MCF 10A (cell line): Measurements from ENCODE around the gene MYLK. TPM values are rescaled to one million over a fixed set of nuclear protein-coding genes. Genes with fewer than 3 reads are reported as not detected.
A peak's percentile ranks its signal among the peaks of the same experiment; 100 is the strongest.

Experiments used
- Bru-seq: library from RNA; stranded (reverse); fragments of 400-500 nt; gene quantifications from one replicate; lab custom pipeline; 2021; lab: Mats Ljungman, UMichigan
- BruChase-seq, 2 experiments: library from RNA; stranded (reverse); fragments of 400-500 nt; gene quantifications; one replicate each; lab custom pipeline; 2021; lab: Mats Ljungman, UMichigan
- BruUV-seq: library from RNA; stranded (reverse); fragments of 400-500 nt; replicated peaks from 2 replicates; lab custom pipeline; 2021; lab: Mats Ljungman, UMichigan
- CTCF ChIA-PET: fragments of 300-600 bp; sonication (Branson Sonifier 250); formaldehyde crosslinking; extraction: SDS; loops from one replicate; lab custom pipeline; 2021; ENCODE audit warnings: antibody characterized with exemption, inconsistent platforms; lab: Yijun Ruan, JAX
- POLR2A ChIA-PET: fragments of 300-600, 350-650 bp; sonication (Branson Sonifier 250); formaldehyde crosslinking; extraction: SDS; loops from one replicate; lab custom pipeline; 2020; ENCODE audit warnings: antibody characterized with exemption, inconsistent platforms; lab: Yijun Ruan, JAX
- DNase-seq: peaks from one replicate; pipeline ENCODE4 v3.0.0-alpha.2; 2018; ENCODE audit not compliant: unreplicated experiment
- H3K27ac Mint-ChIP-seq: one replicate; pipeline ENCODE4 v1.8.0; 2022; ENCODE audit warnings: mild to moderate bottlenecking, low read depth, mixed read lengths; ENCODE audit not compliant: unreplicated experiment
- H3K27me3 Mint-ChIP-seq: one replicate; pipeline ENCODE4 v1.8.0; 2022; ENCODE audit warnings: mixed read lengths; ENCODE audit not compliant: insufficient read depth, unreplicated experiment
- H3K36me3 Mint-ChIP-seq: one replicate; pipeline ENCODE4 v1.8.0; 2022; ENCODE audit warnings: mild to moderate bottlenecking, moderate library complexity, mixed read lengths; ENCODE audit not compliant: insufficient read depth, unreplicated experiment
- H3K4me1 Mint-ChIP-seq: one replicate; pipeline ENCODE4 v1.8.0; 2022; ENCODE audit warnings: mixed read lengths; ENCODE audit not compliant: insufficient read depth, unreplicated experiment
- H3K4me3 Mint-ChIP-seq: one replicate; pipeline ENCODE4 v1.8.0; 2022; ENCODE audit warnings: mild to moderate bottlenecking, moderate library complexity, mixed read lengths; ENCODE audit not compliant: unreplicated experiment
- H3K9me3 Mint-ChIP-seq: one replicate; pipeline ENCODE4 v1.8.0; 2022; ENCODE audit warnings: mixed read lengths; ENCODE audit not compliant: unreplicated experiment
- intact Hi-C: fragments of 100-400 bp; cut with micrococcal nuclease; formaldehyde crosslinking; loops from 2 replicates; pipeline ENCODE4 v1.14.1; 2022
- long read RNA-seq: library from polyadenylated mRNA; stranded (forward); transcript quantifications from one replicate; pipeline ENCODE4 v2.0.0, GENCODE V29; 2022
- total RNA-seq: library from RNA; stranded (reverse); gene quantifications from 2 replicates; pipeline ENCODE4 v1.2.3, GENCODE V29; 2022
- TF ChIP-seq, protein P1 (sequence below): fragments of 200-600 bp; IDR thresholded peaks from one replicate; pipeline ENCODE4 v1.8.0; 2022; ENCODE audit warnings: antibody characterized with exemption, mild to moderate bottlenecking; ENCODE audit not compliant: unreplicated experiment

Gene MYLK, protein sequence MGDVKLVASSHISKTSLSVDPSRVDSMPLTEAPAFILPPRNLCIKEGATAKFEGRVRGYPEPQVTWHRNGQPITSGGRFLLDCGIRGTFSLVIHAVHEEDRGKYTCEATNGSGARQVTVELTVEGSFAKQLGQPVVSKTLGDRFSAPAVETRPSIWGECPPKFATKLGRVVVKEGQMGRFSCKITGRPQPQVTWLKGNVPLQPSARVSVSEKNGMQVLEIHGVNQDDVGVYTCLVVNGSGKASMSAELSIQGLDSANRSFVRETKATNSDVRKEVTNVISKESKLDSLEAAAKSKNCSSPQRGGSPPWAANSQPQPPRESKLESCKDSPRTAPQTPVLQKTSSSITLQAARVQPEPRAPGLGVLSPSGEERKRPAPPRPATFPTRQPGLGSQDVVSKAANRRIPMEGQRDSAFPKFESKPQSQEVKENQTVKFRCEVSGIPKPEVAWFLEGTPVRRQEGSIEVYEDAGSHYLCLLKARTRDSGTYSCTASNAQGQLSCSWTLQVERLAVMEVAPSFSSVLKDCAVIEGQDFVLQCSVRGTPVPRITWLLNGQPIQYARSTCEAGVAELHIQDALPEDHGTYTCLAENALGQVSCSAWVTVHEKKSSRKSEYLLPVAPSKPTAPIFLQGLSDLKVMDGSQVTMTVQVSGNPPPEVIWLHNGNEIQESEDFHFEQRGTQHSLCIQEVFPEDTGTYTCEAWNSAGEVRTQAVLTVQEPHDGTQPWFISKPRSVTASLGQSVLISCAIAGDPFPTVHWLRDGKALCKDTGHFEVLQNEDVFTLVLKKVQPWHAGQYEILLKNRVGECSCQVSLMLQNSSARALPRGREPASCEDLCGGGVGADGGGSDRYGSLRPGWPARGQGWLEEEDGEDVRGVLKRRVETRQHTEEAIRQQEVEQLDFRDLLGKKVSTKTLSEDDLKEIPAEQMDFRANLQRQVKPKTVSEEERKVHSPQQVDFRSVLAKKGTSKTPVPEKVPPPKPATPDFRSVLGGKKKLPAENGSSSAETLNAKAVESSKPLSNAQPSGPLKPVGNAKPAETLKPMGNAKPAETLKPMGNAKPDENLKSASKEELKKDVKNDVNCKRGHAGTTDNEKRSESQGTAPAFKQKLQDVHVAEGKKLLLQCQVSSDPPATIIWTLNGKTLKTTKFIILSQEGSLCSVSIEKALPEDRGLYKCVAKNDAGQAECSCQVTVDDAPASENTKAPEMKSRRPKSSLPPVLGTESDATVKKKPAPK (N-terminal part only)
- total RNA-seq (1.3 and 2.3 TPM in 2 replicates), Bru-seq, nascent RNA (percentile 24 among the genes with signal in this experiment), BruChase-seq, experiment 1, labeled RNA remaining after a 6-hour chase (percentile 26 among the genes with signal in this experiment), BruChase-seq, experiment 2, labeled RNA remaining after a 2-hour chase (percentile 24 among the genes with signal in this experiment)
- long read RNA-seq, partial matches to known transcripts = 1 of 1 reads
- long read RNA-seq, other reads (novel, unspliced or antisense) = 0 of 1 reads

DNA sequence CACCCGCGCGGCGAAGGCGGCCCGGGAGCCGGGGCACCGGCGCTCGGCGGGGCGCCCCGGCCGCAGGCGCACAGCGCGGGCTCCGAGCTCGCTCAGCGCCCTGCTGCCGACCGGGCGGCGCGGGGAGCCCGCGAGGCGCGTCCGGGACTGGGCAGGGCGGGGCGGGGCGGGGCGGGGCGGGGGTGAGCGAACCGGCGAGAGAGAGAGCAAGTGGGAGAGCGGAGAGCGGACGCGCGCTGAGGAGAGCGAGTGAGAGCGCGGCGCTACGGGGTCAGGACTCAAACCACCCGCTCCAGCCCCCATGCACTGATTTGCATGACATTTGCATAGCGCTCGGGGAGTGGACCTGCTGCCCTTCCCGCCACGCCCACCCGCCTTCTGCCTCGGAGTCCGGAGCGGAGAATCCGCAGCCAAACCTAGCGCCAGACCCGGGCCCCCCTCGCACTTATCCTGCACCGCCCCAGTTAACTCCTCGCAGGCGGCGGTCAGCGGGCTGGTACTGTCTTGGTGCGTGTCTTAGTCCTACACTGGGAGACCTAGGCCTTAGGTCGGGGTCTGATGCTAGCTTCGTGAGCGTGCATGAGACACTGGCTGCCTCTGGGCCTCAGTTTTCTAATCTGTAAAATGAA lies at the start of gene MYLK:
Gene MYLK, minus strand, starts transcription at position 130 of the 629 bp plus-strand sequence. CDS start 90,491 bp downstream, outside the sequence.
- CTCF ChIA-PET = interaction anchor here (0.6 to 1.2 kb wide), 4 partner anchors 15 to 161 kb away, joined by 3 read pairs; no protein-coding TSS in a partner anchor
- Mint-ChIP-seq H3K9me3 (no peaks in the 10 kb centered on the region), H3K27ac (no peak within 1 kb of the TSS), H3K27me3 (peaks cover 20% of the 10 kb centered on the region), H3K4me1 (no peaks in the 10 kb centered on the region), H3K4me3 (peak within 1 kb of the TSS; percentile 66), H3K36me3 (no peaks in the 10 kb centered on the region)
- DNase-seq = peak; percentile 82
- intact Hi-C loops = no loop called here
- no TSS peak for BruUV-seq
- POLR2A ChIA-PET = no interaction called here
- TF ChIP-seq, protein P1, sequence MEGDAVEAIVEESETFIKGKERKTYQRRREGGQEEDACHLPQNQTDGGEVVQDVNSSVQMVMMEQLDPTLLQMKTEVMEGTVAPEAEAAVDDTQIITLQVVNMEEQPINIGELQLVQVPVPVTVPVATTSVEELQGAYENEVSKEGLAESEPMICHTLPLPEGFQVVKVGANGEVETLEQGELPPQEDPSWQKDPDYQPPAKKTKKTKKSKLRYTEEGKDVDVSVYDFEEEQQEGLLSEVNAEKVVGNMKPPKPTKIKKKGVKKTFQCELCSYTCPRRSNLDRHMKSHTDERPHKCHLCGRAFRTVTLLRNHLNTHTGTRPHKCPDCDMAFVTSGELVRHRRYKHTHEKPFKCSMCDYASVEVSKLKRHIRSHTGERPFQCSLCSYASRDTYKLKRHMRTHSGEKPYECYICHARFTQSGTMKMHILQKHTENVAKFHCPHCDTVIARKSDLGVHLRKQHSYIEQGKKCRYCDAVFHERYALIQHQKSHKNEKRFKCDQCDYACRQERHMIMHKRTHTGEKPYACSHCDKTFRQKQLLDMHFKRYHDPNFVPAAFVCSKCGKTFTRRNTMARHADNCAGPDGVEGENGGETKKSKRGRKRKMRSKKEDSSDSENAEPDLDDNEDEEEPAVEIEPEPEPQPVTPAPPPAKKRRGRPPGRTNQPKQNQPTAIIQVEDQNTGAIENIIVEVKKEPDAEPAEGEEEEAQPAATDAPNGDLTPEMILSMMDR = no peak

DNA sequence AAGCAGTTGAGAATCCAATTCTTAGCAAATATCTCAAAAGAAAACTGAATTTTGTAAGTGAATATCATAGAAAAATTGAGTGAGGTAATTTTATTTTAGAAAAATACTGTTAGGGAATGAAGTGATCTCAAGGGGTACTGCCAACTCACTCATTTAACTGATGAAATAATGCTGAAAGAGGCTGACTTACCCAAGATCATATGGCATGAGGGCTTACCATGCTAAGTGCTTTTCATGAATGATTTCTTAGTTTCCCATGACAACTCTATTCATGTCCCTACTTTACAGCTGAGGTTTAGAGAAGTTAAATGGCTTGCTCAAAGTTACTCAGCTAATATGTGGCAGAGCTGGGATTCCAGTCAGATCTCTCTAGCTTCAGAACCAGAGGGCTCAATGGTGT lies 46.3 kb upstream of the MYLK start:
- H3K4me3 Mint-ChIP-seq = no peak overlapping the region
- no peaks in the 10 kb centered on the region for H3K27me3 Mint-ChIP-seq
- ChIA-PET CTCF (no interaction called here), POLR2A (no interaction called here)
- H3K9me3 Mint-ChIP-seq = no peaks in the 10 kb centered on the region
- intact Hi-C loops = no loop called here
- DNase-seq = no peak
- peaks cover 37% of the 10 kb centered on the region for H3K36me3 Mint-ChIP-seq
- no TSS peak for BruUV-seq
- TF ChIP-seq, protein P1 = no peak
- H3K27ac Mint-ChIP-seq = no peak overlapping the region
- no peaks in the 10 kb centered on the region for H3K4me1 Mint-ChIP-seq

DNA sequence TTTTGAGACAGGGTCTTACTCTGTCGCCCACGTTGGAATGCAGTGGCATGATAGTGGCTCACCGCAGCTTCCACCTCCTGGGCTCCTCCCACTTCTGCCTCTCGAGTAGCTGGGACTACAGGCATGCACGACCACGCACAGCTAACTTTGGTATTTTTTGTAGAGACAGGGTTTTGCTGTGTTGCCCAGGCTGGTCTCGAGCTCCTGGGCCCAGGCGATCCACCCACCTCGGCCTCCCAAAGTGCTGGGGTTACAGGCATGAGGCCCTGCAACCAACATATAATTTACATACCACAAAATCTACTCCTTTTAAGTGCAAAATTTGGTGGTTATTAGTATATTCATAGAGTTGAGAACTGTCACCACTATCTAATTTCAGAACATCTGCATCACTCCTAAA lies 45.2 kb upstream of the MYLK start:
- DNase-seq = no peak
- Mint-ChIP-seq H3K4me3 (no peak overlapping the region), H3K9me3 (no peaks in the 10 kb centered on the region), H3K27me3 (no peaks in the 10 kb centered on the region), H3K4me1 (no peaks in the 10 kb centered on the region), H3K36me3 (peaks cover 38% of the 10 kb centered on the region), H3K27ac (no peak overlapping the region)
- ChIA-PET POLR2A (no interaction called here), CTCF (no interaction called here)
- TF ChIP-seq, protein P1 = no peak
- intact Hi-C loops = no loop called here
- no TSS peak for BruUV-seq
